Neutrophil (primary cell): ENCODE data around the gene ESM1.

Source experiments
- H3K27ac ChIP-seq: fragments of 200-600 bp; sonication (generic); 2 replicates; pipeline ENCODE4 v1.5.1; 2016; ENCODE audit warnings: mild to moderate bottlenecking, moderate library complexity
- H3K27me3 ChIP-seq: fragments of 200-600 bp; sonication (generic); 2 replicates; pipeline ENCODE4 v1.6.0; 2016; ENCODE audit warnings: mild to moderate bottlenecking
- H3K36me3 ChIP-seq: fragments of 200-600 bp; sonication (generic); 2 replicates; pipeline ENCODE4 v1.5.1; 2017
- H3K4me1 ChIP-seq, 2 experiments: fragments of 200-600 bp in 1 of 2; sonication (generic) in 1 of 2; 1 replicate in 1 of 2; 2 replicates in 1 of 2; pipeline versions ENCODE4 v1.5.1 to v1.6.1; 2013 to 2016; ENCODE audit warnings: low read depth in 1 of 2, low read length in 1 of 2, mild to moderate bottlenecking in 1 of 2, moderate library complexity in 1 of 2; ENCODE audit not compliant: control insufficient read depth in 1 of 2, insufficient read depth in 1 of 2
- H3K4me3 ChIP-seq, 2 experiments: fragments of 200-600 bp in 1 of 2; sonication (generic) in 1 of 2; 1 replicate in 1 of 2; 2 replicates in 1 of 2; pipeline ENCODE4 v1.5.1; 2013 to 2016; ENCODE audit warnings: low read depth in 1 of 2, low read length in 1 of 2, mild to moderate bottlenecking in 1 of 2, moderate library complexity in 1 of 2
- H3K9me3 ChIP-seq: fragments of 200-600 bp; sonication (generic); 2 replicates; pipeline ENCODE4 v1.5.1; 2016
- CTCF ChIP-seq: fragments of 200-600 bp; sonication (generic); IDR thresholded peaks from 2 replicates; pipeline ENCODE4 v1.5.1; 2016; ENCODE audit warnings: antibody characterized with exemption

The ESM1 gene

GRCh38 chr5:54981928-54982327 lies 3.5 kb downstream of the ESM1 start:
- Histone ChIP-seq H3K9me3 (no peaks in the 10 kb centered on the region), H3K36me3 (no peaks in the 10 kb centered on the region), H3K27me3 (peaks cover 69% of the 10 kb centered on the region), H3K4me1 (peaks cover 0 to 4% of the 10 kb centered on the region in 2 experiments), H3K27ac (no peak overlapping the region), H3K4me3 (no peak overlapping the region)
- no peak for TF ChIP-seq CTCF

GRCh38 chr5:54975701-54976100 lies 9.7 kb downstream of the ESM1 start:
- H3K27me3 ChIP-seq: peaks cover 36% of the 10 kb centered on the region
- no peak overlapping the region for H3K4me3 ChIP-seq
- no peaks in the 10 kb centered on the region for H3K4me1 ChIP-seq
- TF ChIP-seq CTCF: no peak
- no peak overlapping the region for H3K27ac ChIP-seq
- no peaks in the 10 kb centered on the region for H3K36me3 ChIP-seq
- no peaks in the 10 kb centered on the region for H3K9me3 ChIP-seq

GRCh38 chr5:54969856-54970828 lies 15.3 kb downstream of the ESM1 start:
- Histone ChIP-seq H3K4me1 (no peaks in the 10 kb centered on the region), H3K27ac (no peak overlapping the region), H3K4me3 (no peak overlapping the region), H3K9me3 (no peaks in the 10 kb centered on the region), H3K36me3 (no peaks in the 10 kb centered on the region), H3K27me3 (no peaks in the 10 kb centered on the region)
- no peak for TF ChIP-seq CTCF

GRCh38 chr5:54969242-54969641 lies 16.2 kb downstream of the ESM1 start:
- Histone ChIP-seq H3K4me1 (no peaks in the 10 kb centered on the region), H3K9me3 (no peaks in the 10 kb centered on the region), H3K27ac (no peak overlapping the region), H3K27me3 (no peaks in the 10 kb centered on the region), H3K36me3 (no peaks in the 10 kb centered on the region), H3K4me3 (no peak overlapping the region)
- no peak for TF ChIP-seq CTCF

- Histone ChIP-seq H3K9me3 (no peaks in the 10 kb centered on the region), H3K27ac (no peak overlapping the region), H3K27me3 (no peaks in the 10 kb centered on the region), H3K36me3 (no peaks in the 10 kb centered on the region), H3K4me1 (no peaks in the 10 kb centered on the region), H3K4me3 (no peak overlapping the region)
- no peak for TF ChIP-seq CTCF
Observed at GRCh38 chr5:54965806-54966205, 19.6 kb downstream of the ESM1 start.
